K562 (cell line): ENCODE data around the gene WDR20. TPM values are rescaled to one million over a fixed set of nuclear protein-coding genes. Genes with fewer than 3 reads are reported as not detected.

Experiments
- ATAC-seq: fragments of 200-7000 bp; cut with Tn5 transposase; 3 replicates; pipeline ENCODE4 v1.9.1; 2020; ENCODE audit warnings: moderate library complexity
- BruUV-seq: library from RNA; stranded (reverse); fragments of 400-500 nt; replicated peaks from 2 replicates; lab custom pipeline; 2021; lab: Mats Ljungman, UMichigan
- CTCF ChIA-PET: fragments of 300-600 bp; formaldehyde crosslinking; extraction: SDS; loops from one replicate; lab custom pipeline; 2021; ENCODE audit warnings: low intra/inter-chr PET ratio; lab: Yijun Ruan, JAX
- POLR2A ChIA-PET: fragments of 300-600, 350-650 bp; sonication (Branson Sonifier 250); formaldehyde crosslinking; extraction: SDS; loops from one replicate; lab custom pipeline; 2021; ENCODE audit warnings: antibody characterized with exemption, inconsistent platforms; lab: Yijun Ruan, JAX
- DNase-seq, 4 experiments: peaks; one replicate each; pipeline versions ENCODE4 v3.0.0 to v3.0.0-alpha.2; 2011 to 2018; ENCODE audit warnings: low spot score in 3 of 4, mixed read lengths in 3 of 4; ENCODE audit errors: extremely low read depth in 1 of 4
- FAIRE-seq: peaks from 2 replicates; lab custom pipeline; 2011; peaks lifted over from hg19 to GRCh38; lab: Jason Lieb, UNC
- H2AFZ ChIP-seq: 2 replicates; pipeline ENCODE4 v1.6.0; 2011; ENCODE audit warnings: low read depth, low read length, control low read depth, inconsistent platforms
- H3K27ac ChIP-seq: fragments of 200-600 bp; 3 replicates; pipeline ENCODE4 v1.8.0; 2011; ENCODE audit warnings: low read depth, mild to moderate bottlenecking, control low read depth, inconsistent platforms, low read length, moderate library complexity, mixed read lengths; ENCODE audit errors: extremely low read depth
- H3K27me3 ChIP-seq, 2 experiments: fragments of 300-600 bp in 1 of 2; 2 replicates in 1 of 2; 3 replicates in 1 of 2; pipeline versions ENCODE4 v1.6.0 to v1.8.0; 2011; ENCODE audit warnings: inconsistent platforms in 2 of 2, low read length in 2 of 2, mild to moderate bottlenecking in 1 of 2, mixed read lengths in 1 of 2, moderate library complexity in 1 of 2; ENCODE audit not compliant: control insufficient read depth in 2 of 2, insufficient read depth in 2 of 2
- H3K36me3 ChIP-seq: fragments of 300-600 bp; 3 replicates; pipeline ENCODE4 v1.8.0; 2011; ENCODE audit warnings: mild to moderate bottlenecking, low read length, inconsistent platforms; ENCODE audit not compliant: control insufficient read depth, insufficient read depth
- H3K4me1 ChIP-seq, 2 experiments: fragments of 200-600 bp in 1 of 2; replicated peaks in 1 of 2; 2 replicates in 1 of 2; 3 replicates in 1 of 2; pipeline versions ENCODE4 v1.5.1 to v1.8.0; 2011; ENCODE audit warnings: inconsistent platforms in 2 of 2, low read length in 2 of 2, mild to moderate bottlenecking in 1 of 2, mixed read lengths in 1 of 2, moderate library complexity in 1 of 2; ENCODE audit not compliant: control insufficient read depth in 2 of 2, insufficient read depth in 2 of 2
- H3K4me2 ChIP-seq: 2 replicates; pipeline ENCODE4 v1.6.1; 2011; ENCODE audit warnings: low read length, control low read depth, inconsistent platforms, mixed read lengths; ENCODE audit not compliant: insufficient read depth
- H3K4me3 ChIP-seq: fragments of 200-600 bp; sonication (generic), shearing (Covaris generic); 2 replicates; pipeline ENCODE4 v1.5.1; 2016; ENCODE audit warnings: control low read depth, inconsistent platforms
- H3K79me2 ChIP-seq: fragments of 200-600 bp; 3 replicates; pipeline ENCODE4 v1.8.0; 2011; ENCODE audit warnings: low read length, inconsistent platforms; ENCODE audit not compliant: control insufficient read depth, insufficient read depth
- H3K9ac ChIP-seq, 2 experiments: 2 replicates each; pipeline versions ENCODE4 v1.6.0 to v1.6.1; 2011; ENCODE audit warnings: low read depth in 2 of 2, low read length in 2 of 2, control low read depth in 1 of 2, inconsistent platforms in 1 of 2, mild to moderate bottlenecking in 1 of 2, mixed read lengths in 1 of 2; ENCODE audit not compliant: insufficient read depth in 1 of 2
- H3K9me1 ChIP-seq: one replicate; pipeline ENCODE4 v1.6.0; 2011; ENCODE audit warnings: inconsistent platforms, mild to moderate bottlenecking, low read length, moderate library complexity; ENCODE audit not compliant: control insufficient read depth, insufficient read depth
- H3K9me3 ChIP-seq: replicated peaks from 2 replicates; pipeline ENCODE4 v1.5.1; 2011; ENCODE audit warnings: low read depth, low read length, inconsistent platforms; ENCODE audit not compliant: control insufficient read depth, insufficient read depth
- H4K20me1 ChIP-seq: replicated peaks from 2 replicates; pipeline ENCODE4 v1.6.1; 2011; ENCODE audit warnings: low read length, inconsistent platforms, mixed read lengths; ENCODE audit not compliant: control insufficient read depth, insufficient read depth
- BCLAF1 ChIP-seq, 2 experiments: fragments of 450-650 bp in 1 of 2; IDR thresholded peaks; 2 replicates each; pipeline ENCODE4 v1.6.1; 2011 to 2017; ENCODE audit warnings: low read depth in 2 of 2, antibody characterized with exemption in 1 of 2, borderline replicate concordance in 1 of 2, low read length in 1 of 2, mild to moderate bottlenecking in 1 of 2, mixed read lengths in 1 of 2; ENCODE audit not compliant: control insufficient read depth in 1 of 2
- NCOA6 ChIP-seq: fragments of 450-650 bp; IDR thresholded peaks from 2 replicates; pipeline ENCODE4 v1.6.1; 2017; ENCODE audit warnings: mild to moderate bottlenecking
- OTX1 ChIP-seq: fragments of 450-650 bp; formaldehyde crosslinking; IDR thresholded peaks from 2 replicates; pipeline ENCODE4 v1.4.0; 2022; ENCODE audit warnings: mild to moderate bottlenecking
- ZBTB33 ChIP-seq: sonication (generic); formaldehyde crosslinking; IDR thresholded peaks from 2 replicates; pipeline ENCODE4 v1.8.1; 2023; ENCODE audit warnings: mild to moderate bottlenecking, missing genetic modification reagents
- WGBS: fragments of 100-300 bp; shearing (Covaris generic); methylation state at CpG from one replicate; pipeline ENCODE4 v1.1.6; 2016; ENCODE audit warnings: low coverage, mixed read lengths; ENCODE audit not compliant: insufficient coverage; ENCODE audit errors: missing lambda C conversion rate; 5-methylcytosine and 5-hydroxymethylcytosine counted together
- in situ Hi-C: fragments of 300-500 bp; cut with MboI; formaldehyde crosslinking; loops from 4 replicates; pipeline ENCODE4 v1.15.0; 2018; ENCODE audit warnings: inconsistent platforms, mixed read lengths
- intact Hi-C: fragments of 100-400 bp; cut with micrococcal nuclease; formaldehyde crosslinking; loops from 2 replicates; pipeline ENCODE4 v1.14.2; 2022
- polyA plus RNA-seq, 8 experiments: library from polyadenylated mRNA; depleted of rRNA in 4 of 8; stranded (reverse) in 5 of 8; unstranded in 3 of 8; fragments of >200 nt; fragmentation: Nextera tagmentation in 2 of 8; fragmentation: Illumina TruSeq in 1 of 8; extraction: Ambion mirVana in 2 of 8; extraction: Trizol in 1 of 8; gene quantifications; 2 replicates each; pipeline versions ENCODE4 v1.2.1 to v1.2.3, GENCODE V29; 2011 to 2014; ENCODE audit warnings: inconsistent platforms in 1 of 8, missing spikeins in 1 of 8
- total RNA-seq, 7 experiments: library from RNA; depleted of rRNA in 6 of 7; stranded (reverse); fragments of >200 nt in 6 of 7; fragmentation: Illumina TruSeq in 2 of 7; extraction: Trizol in 2 of 7; gene quantifications; 2 replicates each; pipeline versions ENCODE4 v1.2.1 to v1.2.3, GENCODE V29; 2011 to 2021; ENCODE audit warnings: low replicate concordance in 1 of 7

Gene WDR20
- total and polyA plus RNA-seq, 9 of the 15 experiments (the other 6 are each of a cell fraction or from before 2014, with no cell fraction given), result 7.0 to 15.3 (median 11.8) TPM

GRCh38 chr14:102256716-102257115, 117.0 kb downstream of the WDR20 start:
- ATAC-seq, result no peak
- 79% methylated on average over 9 of the region's 9 CpGs for WGBS
- no peaks in the 10 kb centered on the region for H3K79me2 ChIP-seq
- in situ Hi-C loops (no loop called here), intact Hi-C loops (no loop called here)
- H4K20me1 ChIP-seq, result no peaks in the 10 kb centered on the region
- H3K4me3 ChIP-seq, result no peak overlapping the region
- no peak overlapping the region; the same call in 2 of the 3 replicates for H3K27ac ChIP-seq
- H3K9ac ChIP-seq, result peak overlapping the region in 1 of 2 experiments; percentile 2; a peak in 1 of 4 replicates
- H3K4me1 ChIP-seq, result peaks cover 7 to 10% of the 10 kb centered on the region in 2 experiments; a peak in 4 of 5 replicates
- POLR2A ChIA-PET, result interaction anchor here (0.8 kb wide), 1 partner anchor 72 kb away, joined by 3 read pairs; no protein-coding TSS in a partner anchor
- H3K9me1 ChIP-seq, result no peaks in the 10 kb centered on the region
- no peaks in the 10 kb centered on the region for H3K36me3 ChIP-seq
- H2AFZ ChIP-seq, result no peak overlapping the region
- H3K4me2 ChIP-seq, result no peak overlapping the region
- TF ChIP-seq OTX1 (CRISPR knock-in tag), result no peak
- TF ChIP-seq BCLAF1 (IDR thresholded peaks at IDR 0.05; ENCODE audit: borderline replicate concordance in 1 of 2, control insufficient read depth in 1 of 2, low read depth in 2 of 2, low read length in 1 of 2), result no peak
- 0 out of 2 replicates have a peak, but pooled peaks have one; percentile 7 for TF ChIP-seq ZBTB33
- TF ChIP-seq NCOA6, result no peak
- no peak for FAIRE-seq
- DNase-seq, result no peak
- H3K9me3 ChIP-seq, result no peaks in the 10 kb centered on the region
- CTCF ChIA-PET, result no interaction called here
- H3K27me3 ChIP-seq, result no peaks in the 10 kb centered on the region
- BruUV-seq, result no TSS peak
